NB4 (cell line): ENCODE data around the gene LRIT2.

Experiments used
- DNase-seq: peaks from one replicate; pipeline ENCODE4 v3.0.0; 2010; ENCODE audit warnings: low read depth
- H3K4me3 ChIP-seq: one replicate; pipeline ENCODE4 v1.5.1; 2011; ENCODE audit warnings: mild to moderate bottlenecking, low read depth, low read length, moderate library complexity
- CTCF ChIP-seq: IDR thresholded peaks from one replicate; pipeline ENCODE4 v1.5.1; 2012; ENCODE audit warnings: low read depth, low read length
- MAX ChIP-seq: IDR thresholded peaks from 2 replicates; pipeline ENCODE4 v1.6.1; 2011; ENCODE audit warnings: low read depth, low read length
- MYC ChIP-seq: IDR thresholded peaks from 2 replicates; pipeline ENCODE4 v1.6.1; 2011; ENCODE audit warnings: low read depth, low read length
- POLR2A ChIP-seq: IDR thresholded peaks from 2 replicates; pipeline ENCODE4 v1.6.1; 2011; ENCODE audit warnings: mild to moderate bottlenecking; ENCODE audit not compliant: insufficient read length; ENCODE audit errors: extremely low read depth

Gene LRIT2

GRCh38 chr10:84232376-84232775 is 7.0 kb upstream of the LRIT2 start:
- no peak overlapping the region for H3K4me3 ChIP-seq
- DNase-seq, result no peak
- no peak for TF ChIP-seq POLR2A
- TF ChIP-seq CTCF, result no peak
- no peak for TF ChIP-seq MAX
- no peak for TF ChIP-seq MYC

GRCh38 chr10:84230359-84230758 is 5.0 kb upstream of the LRIT2 start:
- no peak overlapping the region for H3K4me3 ChIP-seq
- DNase-seq, result no peak
- TF ChIP-seq MAX, result no peak
- no peak for TF ChIP-seq CTCF
- TF ChIP-seq MYC, result no peak
- no peak for TF ChIP-seq POLR2A

- no peak overlapping the region for H3K4me3 ChIP-seq
- no peak for DNase-seq
- TF ChIP-seq POLR2A (no peak), MYC (no peak), MAX (no peak), CTCF (no peak)
These were observed 2.5 kb upstream of the LRIT2 start for GRCh38 chr10:84227810-84228209.

GRCh38 chr10:84226616-84227015 is 1.3 kb upstream of the LRIT2 start:
- H3K4me3 ChIP-seq, result no peak overlapping the region
- TF ChIP-seq MYC (no peak), CTCF (no peak)
- no peak for DNase-seq

- DNase-seq, result peak; percentile 30
- TF ChIP-seq POLR2A (no peak), MAX (no peak), CTCF (no peak), MYC (no peak)
- H3K4me3 ChIP-seq, result no peak overlapping the region
These were observed 824 bp downstream of the LRIT2 start for GRCh38 chr10:84224411-84225028.

GRCh38 chr10:84221916-84222315 is 3.4 kb downstream of the LRIT2 start:
- TF ChIP-seq CTCF (no peak), POLR2A (no peak), MYC (no peak), MAX (no peak)
- no peak overlapping the region for H3K4me3 ChIP-seq
- no peak for DNase-seq
